ENCODE measurements around the gene MAPK12. TPM values are rescaled to one million over a fixed set of nuclear protein-coding genes. Genes with fewer than 3 reads are reported as not detected.
A peak's percentile ranks its signal among the peaks of the same experiment; 100 is the strongest.

Gene MAPK12
- total RNA-seq, 1 experiment from 2014 or later, result 21.1 TPM

DNA sequence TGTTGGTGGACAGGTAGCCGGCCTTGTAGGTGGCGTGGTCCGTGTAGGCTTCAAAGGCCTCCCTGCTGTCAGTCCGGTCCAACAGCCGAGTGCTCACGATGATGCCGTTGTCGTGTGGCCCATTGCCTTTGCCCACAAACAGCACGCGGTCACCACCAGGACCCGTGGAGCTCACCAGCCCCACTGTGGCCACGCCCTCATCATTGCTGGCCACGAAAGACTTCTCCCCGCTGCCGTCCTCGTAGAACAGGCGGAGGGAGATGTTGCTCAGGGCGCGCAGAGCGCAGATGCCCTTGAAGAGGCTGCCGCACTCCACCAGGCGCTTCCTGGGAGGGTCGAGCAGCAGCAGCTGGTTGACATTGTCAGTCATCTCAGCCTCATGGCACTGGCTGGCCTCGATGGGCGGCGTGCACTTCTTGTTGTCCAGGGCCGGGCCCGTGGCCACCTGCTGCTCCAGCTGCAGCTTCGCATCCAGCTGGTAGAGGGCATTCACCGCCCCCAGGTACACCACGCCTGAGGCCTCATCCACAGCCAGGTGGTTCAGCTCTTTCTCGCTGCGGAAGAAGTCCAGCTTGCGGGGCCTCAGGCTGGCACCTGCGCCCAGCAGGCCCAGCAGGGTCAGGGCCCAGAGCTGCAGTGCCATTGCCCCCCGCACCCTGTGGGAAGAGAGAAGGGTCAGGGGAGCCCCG is 28.6 kb upstream of the MAPK12 start:
- no peaks in the 10 kb centered on the region for H3K27me3 Mint-ChIP-seq (ENCODE audit: unreplicated experiment)
- BruUV-seq (replicated peaks), result TSS peak; percentile 34
- no peaks in the 10 kb centered on the region for H3K9me3 Mint-ChIP-seq (ENCODE audit: low read depth, unreplicated experiment)
- TF ChIP-seq, protein P1, sequence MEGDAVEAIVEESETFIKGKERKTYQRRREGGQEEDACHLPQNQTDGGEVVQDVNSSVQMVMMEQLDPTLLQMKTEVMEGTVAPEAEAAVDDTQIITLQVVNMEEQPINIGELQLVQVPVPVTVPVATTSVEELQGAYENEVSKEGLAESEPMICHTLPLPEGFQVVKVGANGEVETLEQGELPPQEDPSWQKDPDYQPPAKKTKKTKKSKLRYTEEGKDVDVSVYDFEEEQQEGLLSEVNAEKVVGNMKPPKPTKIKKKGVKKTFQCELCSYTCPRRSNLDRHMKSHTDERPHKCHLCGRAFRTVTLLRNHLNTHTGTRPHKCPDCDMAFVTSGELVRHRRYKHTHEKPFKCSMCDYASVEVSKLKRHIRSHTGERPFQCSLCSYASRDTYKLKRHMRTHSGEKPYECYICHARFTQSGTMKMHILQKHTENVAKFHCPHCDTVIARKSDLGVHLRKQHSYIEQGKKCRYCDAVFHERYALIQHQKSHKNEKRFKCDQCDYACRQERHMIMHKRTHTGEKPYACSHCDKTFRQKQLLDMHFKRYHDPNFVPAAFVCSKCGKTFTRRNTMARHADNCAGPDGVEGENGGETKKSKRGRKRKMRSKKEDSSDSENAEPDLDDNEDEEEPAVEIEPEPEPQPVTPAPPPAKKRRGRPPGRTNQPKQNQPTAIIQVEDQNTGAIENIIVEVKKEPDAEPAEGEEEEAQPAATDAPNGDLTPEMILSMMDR (IDR thresholded peaks at IDR 0.05; ENCODE audit: unreplicated experiment), result no peak
- intact Hi-C loops (cut with micrococcal nuclease; ENCODE audit: unreplicated experiment), result no loop called here
- H3K27ac Mint-ChIP-seq (ENCODE audit: unreplicated experiment), result no peak overlapping the region
- CTCF ChIA-PET, result no interaction called here
- peaks cover 61% of the 10 kb centered on the region for H3K36me3 Mint-ChIP-seq (ENCODE audit: insufficient read depth, unreplicated experiment)
- DNase-seq, result no peak
- peaks cover 30% of the 10 kb centered on the region for H3K4me1 Mint-ChIP-seq (ENCODE audit: low read depth, unreplicated experiment)
- no peak overlapping the region for H3K4me3 Mint-ChIP-seq (ENCODE audit: low read depth, unreplicated experiment)

DNA sequence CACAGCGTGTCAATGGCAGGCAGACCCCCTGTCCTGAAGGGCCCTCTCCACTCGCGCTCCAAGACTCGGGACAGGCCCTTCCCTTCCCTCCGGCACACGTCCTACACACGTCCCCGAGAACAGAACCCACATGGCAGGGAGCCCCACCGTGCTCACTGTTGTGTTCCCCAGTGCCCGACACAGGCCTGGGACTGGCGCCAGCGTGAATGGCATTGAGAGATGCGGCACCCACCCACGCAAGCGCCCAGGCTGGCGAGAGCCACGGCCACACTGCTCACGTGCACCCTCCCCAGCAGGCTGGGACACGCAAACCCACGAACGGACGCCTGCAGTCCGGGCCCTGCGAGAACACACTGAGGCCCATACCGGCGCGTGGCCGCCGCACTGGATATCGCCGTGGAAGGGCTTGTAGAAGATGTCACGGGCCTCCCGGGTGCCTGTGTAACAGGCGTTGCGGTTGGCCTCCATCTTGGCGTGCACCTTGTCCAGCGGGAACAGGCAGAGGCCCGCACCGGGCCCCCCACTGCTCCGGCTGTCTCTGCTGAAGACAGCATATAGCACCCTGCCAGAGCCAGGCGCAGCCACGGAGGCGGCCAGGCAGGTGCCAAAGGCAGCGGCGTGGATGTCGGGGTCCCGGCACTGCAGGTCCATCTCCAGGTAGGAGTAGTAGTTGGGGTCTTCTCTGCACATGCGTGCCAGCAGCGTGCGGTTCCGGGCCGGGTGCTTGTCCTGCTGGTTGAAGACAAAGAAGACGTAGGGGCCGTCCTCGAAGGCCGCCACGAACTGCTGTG is 27.9 kb upstream of the MAPK12 start:
- intact Hi-C loops (cut with micrococcal nuclease; ENCODE audit: unreplicated experiment), result no loop called here
- TF ChIP-seq, protein P1 (IDR thresholded peaks at IDR 0.05; ENCODE audit: unreplicated experiment), result no peak
- CTCF ChIA-PET, result no interaction called here
- Mint-ChIP-seq H3K27me3 (ENCODE audit: unreplicated experiment) (no peaks in the 10 kb centered on the region), H3K4me1 (ENCODE audit: low read depth, unreplicated experiment) (peaks cover 25% of the 10 kb centered on the region), H3K9me3 (ENCODE audit: low read depth, unreplicated experiment) (no peaks in the 10 kb centered on the region), H3K4me3 (ENCODE audit: low read depth, unreplicated experiment) (no peak overlapping the region), H3K36me3 (ENCODE audit: insufficient read depth, unreplicated experiment) (peaks cover 68% of the 10 kb centered on the region), H3K27ac (ENCODE audit: unreplicated experiment) (no peak overlapping the region)
- BruUV-seq (replicated peaks), result no TSS peak
- no peak for DNase-seq

DNA sequence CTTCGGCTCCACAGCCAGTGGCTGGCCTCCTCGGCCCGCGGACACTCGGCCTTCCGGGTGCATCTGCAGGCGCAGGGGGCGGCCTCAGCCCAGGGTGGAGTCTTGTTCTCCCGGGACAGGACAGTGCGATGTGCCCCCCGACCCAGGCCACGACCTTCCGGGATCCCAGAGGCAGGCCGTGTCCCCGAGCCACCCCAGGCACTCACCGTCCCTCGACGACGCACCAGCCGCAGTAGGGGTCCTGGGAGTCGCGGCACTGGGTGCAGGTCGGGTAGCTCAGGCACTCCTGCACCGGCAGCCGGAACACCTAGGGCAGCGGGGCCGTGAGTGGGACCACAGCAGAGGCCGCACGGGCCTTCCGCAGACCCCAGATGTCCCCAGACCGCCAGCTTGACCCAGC is 26.2 kb upstream of the MAPK12 start:
- BruUV-seq (replicated peaks), result no TSS peak
- Mint-ChIP-seq H3K36me3 (ENCODE audit: insufficient read depth, unreplicated experiment) (peaks cover 77% of the 10 kb centered on the region), H3K27ac (ENCODE audit: unreplicated experiment) (peak overlapping the region; percentile 39), H3K4me1 (ENCODE audit: low read depth, unreplicated experiment) (peaks cover 25% of the 10 kb centered on the region), H3K27me3 (ENCODE audit: unreplicated experiment) (no peaks in the 10 kb centered on the region), H3K4me3 (ENCODE audit: low read depth, unreplicated experiment) (no peak overlapping the region), H3K9me3 (ENCODE audit: low read depth, unreplicated experiment) (no peaks in the 10 kb centered on the region)
- no peak for DNase-seq
- TF ChIP-seq, protein P1 (IDR thresholded peaks at IDR 0.05; ENCODE audit: unreplicated experiment), result no peak
- CTCF ChIA-PET, result no interaction called here
- intact Hi-C loops (cut with micrococcal nuclease; ENCODE audit: unreplicated experiment), result no loop called here

DNA sequence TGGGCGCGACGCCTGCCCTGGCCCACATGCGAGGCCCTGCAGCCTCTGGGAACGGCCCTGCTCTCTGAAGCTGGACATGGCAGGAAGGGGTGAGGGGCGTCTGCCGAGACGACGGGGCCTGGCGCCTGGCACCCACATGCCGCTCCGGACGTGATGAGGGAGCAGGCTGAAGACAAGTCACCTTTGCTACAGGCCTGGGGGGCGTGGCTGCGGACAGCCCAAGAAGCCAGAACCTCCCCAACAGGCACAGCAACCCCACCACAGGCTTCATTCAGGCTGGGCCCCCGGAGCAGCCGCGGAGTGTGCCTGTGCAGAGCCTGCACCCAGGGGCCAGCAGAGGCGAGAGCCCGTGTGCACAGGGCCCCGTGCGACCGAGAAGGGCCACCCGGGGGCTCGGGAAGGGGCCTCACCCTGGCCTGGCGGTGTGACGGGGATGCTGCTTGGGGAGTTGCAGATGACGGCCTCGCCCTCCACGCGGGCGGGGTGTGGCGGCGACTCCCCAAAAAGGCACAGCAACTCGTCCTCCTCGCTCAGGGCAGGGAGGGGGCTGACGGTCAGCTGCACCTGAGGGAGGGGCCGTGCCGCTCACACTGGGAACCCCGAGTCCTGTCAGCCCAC is 25.3 kb upstream of the MAPK12 start:
- H3K27ac Mint-ChIP-seq (ENCODE audit: unreplicated experiment), result no peak overlapping the region
- peaks cover 77% of the 10 kb centered on the region for H3K36me3 Mint-ChIP-seq (ENCODE audit: insufficient read depth, unreplicated experiment)
- H3K9me3 Mint-ChIP-seq (ENCODE audit: low read depth, unreplicated experiment), result no peaks in the 10 kb centered on the region
- TF ChIP-seq, protein P1 (IDR thresholded peaks at IDR 0.05; ENCODE audit: unreplicated experiment), result no peak
- no peak for DNase-seq
- intact Hi-C loops (cut with micrococcal nuclease; ENCODE audit: unreplicated experiment), result no loop called here
- H3K4me1 Mint-ChIP-seq (ENCODE audit: low read depth, unreplicated experiment), result peaks cover 15% of the 10 kb centered on the region
- no peaks in the 10 kb centered on the region for H3K27me3 Mint-ChIP-seq (ENCODE audit: unreplicated experiment)
- CTCF ChIA-PET, result no interaction called here
- no TSS peak for BruUV-seq (replicated peaks)
- no peak overlapping the region for H3K4me3 Mint-ChIP-seq (ENCODE audit: low read depth, unreplicated experiment)
